GM18499 (cell line): ENCODE measurements around the gene CHD5.

Experiments used
- ATAC-seq: cut with Tn5 transposase; IDR thresholded peaks from one replicate; pipeline ENCODE4 v1.9.1; 2021; ENCODE audit warnings: moderate number of reproducible peaks; ENCODE audit not compliant: insufficient read depth, unreplicated experiment

Gene CHD5

GRCh38 chr1:6121651-6122370 lies 58.3 kb downstream of the CHD5 start:
- no peak for ATAC-seq

GRCh38 chr1:6121021-6121421 lies 59.1 kb downstream of the CHD5 start:
- ATAC-seq, result no peak

- ATAC-seq, result no peak
Observed at GRCh38 chr1:6118415-6118814, 61.7 kb downstream of the CHD5 start.

- ATAC-seq, result no peak
Observed at GRCh38 chr1:6117624-6118023, 62.5 kb downstream of the CHD5 start.

GRCh38 chr1:6117064-6117463 lies 63.1 kb downstream of the CHD5 start:
- ATAC-seq, result no peak

GRCh38 chr1:6116137-6116536 lies 64.0 kb downstream of the CHD5 start:
- ATAC-seq, result no peak

- ATAC-seq, result no peak
Observed at GRCh38 chr1:6113745-6114144, 66.4 kb downstream of the CHD5 start.

GRCh38 chr1:6113116-6113515 lies 67.0 kb downstream of the CHD5 start:
- no peak for ATAC-seq

GRCh38 chr1:6112690-6113005 lies 67.5 kb downstream of the CHD5 start:
- no peak for ATAC-seq

GRCh38 chr1:6111991-6112689 lies 68.0 kb downstream of the CHD5 start:
- no peak for ATAC-seq

GRCh38 chr1:6111571-6111970 lies 68.5 kb downstream of the CHD5 start:
- ATAC-seq, result no peak

GRCh38 chr1:6110326-6110725 lies 69.8 kb downstream of the CHD5 start:
- ATAC-seq, result no peak

GRCh38 chr1:6109688-6110087 lies 70.4 kb downstream of the CHD5 start:
- ATAC-seq, result no peak

- no peak for ATAC-seq
Observed at GRCh38 chr1:6108937-6109614, 71.0 kb downstream of the CHD5 start.

- ATAC-seq, result no peak
Observed at GRCh38 chr1:6108476-6108875, 71.6 kb downstream of the CHD5 start.

- ATAC-seq, result no peak
Observed at GRCh38 chr1:6107409-6108356, 72.4 kb downstream of the CHD5 start.

GRCh38 chr1:6106977-6107376 lies 73.1 kb downstream of the CHD5 start:
- ATAC-seq, result no peak

GRCh38 chr1:6106321-6106731 lies 73.8 kb downstream of the CHD5 start:
- ATAC-seq, result no peak

GRCh38 chr1:6105763-6106162 lies 74.4 kb downstream of the CHD5 start:
- no peak for ATAC-seq

GRCh38 chr1:6105218-6105679 lies 74.9 kb downstream of the CHD5 start:
- no peak for ATAC-seq
